C4-2B (cell line): Measurements from ENCODE around the gene ZNF444.
A peak's percentile ranks its signal among the peaks of the same experiment; 100 is the strongest.

Experiments used
- H3K27ac ChIP-seq: fragments of 450-650 bp; 2 replicates; pipeline ENCODE4 v1.5.1; 2017
- ZFX ChIP-seq: fragments of 450-650 bp; IDR thresholded peaks from 2 replicates; pipeline ENCODE4 v1.6.1; 2017
- TF ChIP-seq, protein P1 (sequence below): fragments of 450-650 bp; conservative IDR thresholded peaks from 2 replicates; pipeline ENCODE4 v1.5.1; 2017; ENCODE audit warnings: mild to moderate bottlenecking

The ZNF444 gene

GRCh38 chr19:56114778-56115110 is 26.3 kb upstream of the ZNF444 start:
- TF ChIP-seq, protein P1, sequence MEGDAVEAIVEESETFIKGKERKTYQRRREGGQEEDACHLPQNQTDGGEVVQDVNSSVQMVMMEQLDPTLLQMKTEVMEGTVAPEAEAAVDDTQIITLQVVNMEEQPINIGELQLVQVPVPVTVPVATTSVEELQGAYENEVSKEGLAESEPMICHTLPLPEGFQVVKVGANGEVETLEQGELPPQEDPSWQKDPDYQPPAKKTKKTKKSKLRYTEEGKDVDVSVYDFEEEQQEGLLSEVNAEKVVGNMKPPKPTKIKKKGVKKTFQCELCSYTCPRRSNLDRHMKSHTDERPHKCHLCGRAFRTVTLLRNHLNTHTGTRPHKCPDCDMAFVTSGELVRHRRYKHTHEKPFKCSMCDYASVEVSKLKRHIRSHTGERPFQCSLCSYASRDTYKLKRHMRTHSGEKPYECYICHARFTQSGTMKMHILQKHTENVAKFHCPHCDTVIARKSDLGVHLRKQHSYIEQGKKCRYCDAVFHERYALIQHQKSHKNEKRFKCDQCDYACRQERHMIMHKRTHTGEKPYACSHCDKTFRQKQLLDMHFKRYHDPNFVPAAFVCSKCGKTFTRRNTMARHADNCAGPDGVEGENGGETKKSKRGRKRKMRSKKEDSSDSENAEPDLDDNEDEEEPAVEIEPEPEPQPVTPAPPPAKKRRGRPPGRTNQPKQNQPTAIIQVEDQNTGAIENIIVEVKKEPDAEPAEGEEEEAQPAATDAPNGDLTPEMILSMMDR, result no peak
- TF ChIP-seq ZFX, result no peak
- H3K27ac ChIP-seq, result no peak overlapping the region

DNA sequence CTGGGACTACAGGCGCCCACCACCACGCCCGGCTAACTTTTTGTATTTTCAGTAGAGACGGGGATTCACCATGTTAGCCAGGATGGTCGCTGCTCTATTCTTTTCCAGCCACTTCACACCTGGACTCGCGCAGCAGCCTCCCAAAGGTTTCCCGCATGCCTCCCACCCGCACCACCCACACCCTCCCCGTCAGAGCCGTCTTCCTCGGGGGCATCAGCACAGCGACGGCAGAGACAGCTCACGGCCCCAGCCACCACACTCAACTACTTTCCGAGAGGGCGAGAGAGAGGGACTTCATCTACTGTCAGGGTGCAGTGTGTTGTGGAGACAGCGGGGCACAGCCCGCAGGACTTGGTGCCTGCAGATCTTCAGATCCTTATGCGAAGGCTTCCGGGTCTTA is 25.6 kb upstream of the ZNF444 start:
- H3K27ac ChIP-seq, result no peak overlapping the region
- TF ChIP-seq ZFX, result no peak
- TF ChIP-seq, protein P1, result no peak

DNA sequence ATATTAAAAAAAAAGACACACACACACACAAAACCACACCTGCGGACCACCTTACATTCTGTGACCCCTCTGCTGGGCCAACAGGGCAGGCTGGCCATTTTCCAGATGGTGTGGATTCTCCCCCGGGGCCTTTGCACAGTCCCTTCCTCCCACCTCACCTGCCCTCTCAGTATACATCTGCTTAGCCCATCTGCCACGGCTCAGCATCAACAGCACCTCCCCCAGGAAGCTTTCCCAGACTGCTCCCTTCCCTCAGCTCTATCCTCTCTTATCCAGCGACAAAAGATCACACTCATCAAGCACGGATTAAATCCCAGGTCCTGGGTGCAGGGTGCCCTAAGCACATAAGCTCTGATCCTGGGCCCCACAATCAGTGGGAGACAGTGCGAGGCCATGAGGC is 24.5 kb upstream of the ZNF444 start:
- TF ChIP-seq ZFX, result no peak
- TF ChIP-seq, protein P1, result no peak
- H3K27ac ChIP-seq, result no peak overlapping the region

GRCh38 chr19:56117376-56117884 is 23.7 kb upstream of the ZNF444 start:
- no peak for TF ChIP-seq ZFX
- TF ChIP-seq, protein P1, result no peak
- H3K27ac ChIP-seq, result no peak overlapping the region

GRCh38 chr19:56117889-56118288 is 23.2 kb upstream of the ZNF444 start:
- TF ChIP-seq, protein P1, result no peak
- TF ChIP-seq ZFX, result no peak
- H3K27ac ChIP-seq, result no peak overlapping the region; the same call in 1 of the 2 replicates

- peak overlapping the region; percentile 96 for H3K27ac ChIP-seq
- TF ChIP-seq ZFX, result no peak
- TF ChIP-seq, protein P1, result no peak
Observed at GRCh38 chr19:56118666-56119581, 22.2 kb upstream of the ZNF444 start.

DNA sequence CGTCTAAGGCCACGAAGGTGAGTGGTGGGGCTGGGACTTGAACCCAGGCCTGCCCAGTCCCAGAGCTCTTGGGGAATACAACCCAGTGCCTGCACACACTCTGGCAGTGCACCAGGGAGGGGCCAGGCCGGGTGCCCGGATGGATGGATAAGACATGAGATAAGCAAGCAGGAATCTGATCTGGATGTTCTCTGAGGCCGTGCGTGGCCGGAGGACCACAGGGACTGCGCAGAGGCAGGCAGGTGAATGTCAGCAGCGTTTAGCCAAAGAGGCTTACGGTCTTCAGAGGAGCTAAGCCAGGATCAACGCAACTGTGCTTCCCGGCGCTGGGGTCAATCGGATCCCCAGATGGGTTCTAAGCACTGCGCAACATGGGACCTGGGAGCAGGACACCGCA is 21.5 kb upstream of the ZNF444 start:
- peak overlapping the region; percentile 96 for H3K27ac ChIP-seq
- TF ChIP-seq ZFX, result no peak
- TF ChIP-seq, protein P1, result no peak
